Cortex of kidney (tissue), 1 donor: ENCODE measurements around the gene CAMK4.
A peak's percentile ranks its signal among the peaks of the same experiment; 100 is the strongest.

Experiments used
- DNase-seq: peaks from one replicate; lab custom pipeline; 2025; lab: John Stamatoyannopoulos, UW

The CAMK4 gene

DNA sequence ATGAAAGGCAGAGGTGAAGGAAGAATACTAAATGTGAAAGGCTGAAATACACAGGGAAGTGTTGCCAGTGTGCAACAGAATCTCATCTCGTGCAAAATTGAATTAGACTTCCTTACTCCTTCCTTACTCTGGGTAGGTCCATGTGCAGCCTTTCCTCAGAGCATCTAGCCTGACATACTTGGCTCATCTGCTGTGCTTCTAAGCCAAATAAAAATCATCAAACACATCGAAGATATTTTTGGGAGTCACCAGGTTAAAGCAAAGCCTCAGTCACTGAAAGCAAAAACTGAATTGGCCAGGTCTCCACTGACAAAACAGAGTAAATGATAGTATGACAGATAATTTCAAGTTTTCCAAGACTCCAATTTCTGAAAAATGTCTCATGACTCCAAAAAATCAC, 268.8 kb downstream of the CAMK4 start:
- DNase-seq: no peak

- no peak for DNase-seq
Measured at GRCh38 chr5:111494355-111494999, 270.3 kb downstream of the CAMK4 start.

DNA sequence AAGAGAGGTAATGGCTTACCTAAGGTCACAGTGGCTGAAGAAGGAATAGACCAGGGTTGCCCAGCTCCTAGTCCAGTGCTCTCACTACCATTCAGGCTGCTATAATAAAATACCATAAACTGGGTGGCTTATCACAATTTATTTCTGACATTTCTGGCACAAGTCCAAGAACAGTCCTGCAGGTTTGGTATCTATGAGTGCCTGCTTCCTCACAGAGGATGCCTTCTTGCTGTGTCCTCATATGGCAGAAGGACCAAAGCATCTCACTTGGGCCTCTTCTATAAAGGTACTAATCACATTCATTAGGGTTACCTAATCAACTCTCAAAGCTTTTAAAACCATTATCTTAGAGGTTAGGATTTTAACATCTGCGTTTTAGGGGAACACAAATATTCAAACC, 271.0 kb downstream of the CAMK4 start:
- no peak for DNase-seq

GRCh38 chr5:111498346-111498745, 274.2 kb downstream of the CAMK4 start:
- no peak for DNase-seq

GRCh38 chr5:111502956-111503355, 278.8 kb downstream of the CAMK4 start:
- no peak for DNase-seq

DNA sequence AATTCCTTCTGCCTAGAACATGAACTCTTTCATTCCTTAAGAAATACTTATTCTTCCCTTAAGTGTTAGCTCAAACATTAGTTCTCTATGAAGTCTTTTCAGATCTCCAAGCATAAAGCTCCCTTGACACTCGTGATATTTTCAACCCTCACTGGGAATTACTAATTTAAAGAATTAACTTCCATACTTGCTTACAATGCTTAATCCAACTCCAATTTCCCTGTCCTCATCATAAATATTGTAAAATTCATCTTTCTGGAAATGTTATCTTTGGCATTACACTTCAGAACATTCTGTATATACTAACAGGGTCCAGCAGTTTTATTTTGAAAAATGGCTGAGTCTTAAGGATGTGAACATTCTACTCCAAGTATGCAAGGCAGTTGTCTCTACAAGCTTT, 280.9 kb downstream of the CAMK4 start:
- DNase-seq: no peak

DNA sequence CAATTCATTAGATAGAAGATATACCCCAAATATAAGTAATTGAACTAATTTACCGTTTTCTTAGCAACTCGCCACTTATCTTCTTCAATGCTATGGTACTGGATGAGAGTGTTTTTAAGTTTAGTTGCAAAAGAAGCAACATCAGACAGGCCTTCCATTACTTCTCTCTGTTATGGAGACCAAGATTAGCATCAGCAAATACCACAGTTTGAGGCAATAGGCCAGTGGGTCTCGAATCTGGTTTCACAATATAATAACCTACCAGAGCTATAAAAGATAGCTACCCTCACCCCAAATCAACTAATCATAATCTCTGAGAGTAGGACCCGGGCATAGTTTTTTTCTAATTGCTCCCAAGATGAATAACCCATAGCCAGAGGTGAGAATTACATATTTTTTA, 283.1 kb downstream of the CAMK4 start:
- DNase-seq: no peak

- no peak for DNase-seq
Measured at GRCh38 chr5:111509119-111509518, 284.9 kb downstream of the CAMK4 start.

DNA sequence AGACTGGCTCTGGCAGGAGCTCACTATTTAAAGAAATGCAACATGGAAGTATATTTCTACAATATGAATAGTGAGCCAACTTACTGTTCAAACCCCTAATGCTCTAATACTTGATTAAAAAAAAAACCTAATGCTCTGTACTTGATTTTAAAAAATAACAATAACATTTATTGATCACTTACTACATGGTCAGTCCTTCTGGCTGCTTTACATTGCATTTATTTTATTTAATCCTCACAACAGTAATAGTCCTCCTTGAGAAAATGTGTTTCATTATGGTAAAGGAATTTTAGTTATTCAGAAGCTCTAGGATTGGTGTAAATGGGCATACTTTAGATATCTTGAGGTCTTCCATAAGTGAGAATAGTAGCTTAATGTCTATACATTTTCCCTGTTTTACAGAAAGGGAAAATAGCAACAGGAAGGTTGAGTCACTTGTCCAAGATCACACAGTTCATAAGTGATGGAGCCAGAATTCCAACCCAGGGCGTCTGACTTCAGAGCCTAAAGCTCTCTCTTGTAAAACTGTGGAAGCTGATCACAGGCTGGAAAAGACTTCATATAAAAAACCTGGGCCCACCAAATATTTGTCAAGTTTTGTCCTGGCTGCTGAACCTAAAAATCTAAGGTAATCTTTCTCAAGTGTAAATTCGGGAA, 287.1 kb downstream of the CAMK4 start:
- no peak for DNase-seq

DNA sequence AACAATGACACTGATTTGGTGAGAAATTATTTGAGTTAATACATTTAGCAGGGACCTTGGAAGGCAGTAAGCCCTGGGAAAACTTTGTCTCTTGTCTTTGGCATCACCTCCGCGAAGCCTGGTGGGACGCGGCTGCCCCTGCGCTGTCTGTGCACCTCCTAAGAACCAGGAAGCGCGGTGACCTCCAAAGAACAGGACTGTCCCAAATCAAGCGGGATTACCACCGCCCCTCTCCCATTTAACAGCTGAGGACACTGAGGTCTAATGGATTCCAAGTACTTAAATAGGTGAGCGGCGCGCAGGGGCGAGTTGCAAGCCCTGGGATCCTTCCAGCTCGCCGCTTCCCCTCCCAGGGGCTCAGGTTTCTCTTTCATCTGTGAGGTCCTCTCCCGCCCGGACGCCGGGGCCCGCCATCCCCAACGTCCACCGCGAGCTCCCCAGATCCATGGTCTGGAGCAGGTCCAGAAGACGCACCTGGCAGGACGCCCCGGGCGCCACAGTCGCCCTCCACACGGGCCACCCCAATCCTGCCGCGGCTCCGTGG, 287.7 kb downstream of the CAMK4 start:
- DNase-seq: no peak

DNA sequence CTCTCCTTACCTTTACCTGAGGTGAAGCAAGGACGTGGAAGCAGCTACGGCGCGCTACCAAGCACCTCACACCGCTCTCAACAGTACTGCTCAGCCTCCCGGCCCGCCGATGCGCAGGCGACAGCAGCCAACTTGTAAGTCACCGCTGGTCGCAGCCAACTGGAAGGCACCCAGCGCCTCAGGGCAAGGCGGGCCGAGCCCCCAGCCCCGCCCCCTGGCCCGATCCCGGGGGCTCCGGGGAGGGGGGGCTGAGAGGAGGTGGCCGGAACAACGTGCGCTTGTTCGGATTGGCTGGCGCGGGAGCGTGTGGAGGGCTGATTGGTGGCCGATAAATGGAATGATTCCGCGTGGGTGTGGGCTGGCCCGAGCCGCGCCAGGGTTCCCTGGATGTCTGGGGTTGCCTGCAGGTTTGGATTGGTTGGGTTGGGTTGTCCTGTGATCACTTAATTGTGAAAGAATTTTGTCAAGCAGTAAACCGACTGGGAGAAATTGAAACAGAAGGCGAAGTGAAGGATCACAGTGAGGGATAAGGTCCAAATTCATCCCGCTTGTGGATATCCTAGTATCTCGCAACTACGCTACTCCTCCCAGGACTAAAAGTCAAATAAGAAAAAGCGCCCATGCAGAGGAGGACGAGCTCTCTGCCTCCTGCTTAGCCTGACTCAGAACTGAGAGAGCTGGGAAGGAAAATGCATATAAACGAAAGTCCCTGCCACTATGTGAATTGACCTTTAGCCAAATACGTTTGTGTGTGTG, 288.4 kb downstream of the CAMK4 start, which contains the start of gene STARD4:
STARD4 (minus strand) TSS at position 161 of the 756 bp plus-strand sequence. CDS start 5,102 bp downstream, outside the sequence.
- DNase-seq: peak; percentile 64

- no peak for DNase-seq
Measured at GRCh38 chr5:111513131-111513520, 288.9 kb downstream of the CAMK4 start.

DNA sequence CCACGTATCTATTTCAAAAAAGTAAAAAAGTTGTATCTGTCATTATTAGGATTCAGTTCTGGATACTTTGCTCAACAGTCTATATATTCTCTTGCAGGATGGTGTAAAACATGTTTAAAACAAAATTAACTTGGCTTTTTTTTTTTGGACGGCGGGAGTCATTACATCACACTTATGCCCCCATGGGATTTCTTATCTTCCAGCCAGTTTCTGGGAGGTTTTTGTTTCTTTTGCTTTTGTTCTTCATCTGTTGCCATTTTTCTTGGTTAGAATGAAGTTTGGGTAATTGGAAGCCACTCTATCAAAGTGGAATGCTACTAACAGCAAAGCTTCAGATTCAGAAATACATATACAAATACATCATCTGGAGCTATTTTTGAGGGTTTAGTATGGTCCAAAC, 289.9 kb downstream of the CAMK4 start:
- DNase-seq: no peak

GRCh38 chr5:111517853-111518501, 293.8 kb downstream of the CAMK4 start:
- DNase-seq: no peak

DNA sequence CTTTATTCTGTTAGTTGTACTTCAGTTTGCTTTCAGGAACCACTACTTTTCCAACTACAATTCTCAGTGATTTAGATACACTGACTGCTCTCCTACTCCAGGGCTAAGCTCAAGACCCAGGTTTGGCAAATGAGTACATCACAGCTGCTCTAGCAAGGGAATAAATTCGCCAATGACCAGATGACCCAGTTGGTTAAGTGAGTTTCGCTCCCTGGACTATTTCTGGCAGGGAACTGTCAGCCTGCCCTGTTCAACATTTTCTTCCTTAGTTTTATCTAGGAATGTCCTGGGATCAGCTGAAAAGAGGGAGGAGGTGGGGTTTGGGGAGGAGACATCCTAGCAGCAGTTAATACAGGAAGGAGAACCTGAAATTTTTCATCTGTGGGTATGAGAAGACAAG, 294.6 kb downstream of the CAMK4 start:
- DNase-seq: no peak

- no peak for DNase-seq
Measured at GRCh38 chr5:111520908-111521307, 296.7 kb downstream of the CAMK4 start.

GRCh38 chr5:111528056-111528455, 303.9 kb downstream of the CAMK4 start:
- no peak for DNase-seq

GRCh38 chr5:111530298-111530740, 306.1 kb downstream of the CAMK4 start:
- DNase-seq: no peak

DNA sequence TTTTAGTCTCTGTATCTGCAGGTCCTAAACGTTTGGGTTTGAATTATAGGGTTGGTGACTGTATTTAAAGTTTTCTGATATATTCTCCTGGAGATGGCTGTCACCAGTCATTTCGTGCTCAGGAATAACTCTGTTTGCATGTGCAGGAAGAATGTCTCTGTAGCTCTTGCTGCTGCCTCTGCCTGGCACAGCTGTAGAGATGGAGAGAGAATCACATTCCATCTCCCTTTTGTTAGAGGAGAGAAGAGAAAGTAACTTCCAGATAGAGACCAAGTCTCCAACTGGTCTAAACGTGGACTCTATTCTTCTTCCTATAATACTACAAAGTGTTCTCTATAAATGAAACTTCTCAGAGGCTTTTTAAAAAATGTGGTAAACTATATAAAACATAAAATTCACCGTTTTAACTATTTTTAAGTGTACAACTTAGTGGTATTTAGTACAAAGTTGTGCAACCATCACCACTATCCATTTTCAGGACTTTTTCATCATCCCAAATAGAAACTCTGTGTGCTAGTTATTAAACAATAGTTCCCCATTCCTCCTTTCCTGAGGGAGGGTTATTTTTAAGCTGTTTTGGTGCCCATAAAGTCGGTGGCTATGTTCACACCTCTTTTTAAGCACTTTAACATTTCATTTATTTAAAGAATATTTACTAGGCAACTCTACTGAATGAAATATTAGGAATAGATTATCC, 308.9 kb downstream of the CAMK4 start:
- DNase-seq: no peak

- DNase-seq: no peak
Measured at GRCh38 chr5:111535879-111536549, 311.8 kb downstream of the CAMK4 start.
